NT2/D1 (cell line): ENCODE measurements around the gene PCDHGA4.
"Not testable (repeated sequence)": the region's sequence is repeated elsewhere in the genome, so short reads cannot be mapped to it uniquely, and the experiment has no call there.

Experiments used
- DNase-seq: peaks from one replicate; pipeline ENCODE4 v3.0.0-alpha.2; 2011; ENCODE audit warnings: low read depth, low spot score
- H3K27me3 ChIP-seq: 2 replicates; pipeline ENCODE4 v1.6.0; 2011; ENCODE audit warnings: mild to moderate bottlenecking; ENCODE audit not compliant: insufficient read length, insufficient read depth
- H3K36me3 ChIP-seq: 2 replicates; pipeline ENCODE4 v1.6.1; 2011; ENCODE audit warnings: mild to moderate bottlenecking, low read length, mixed read lengths; ENCODE audit not compliant: insufficient read depth, insufficient read length
- H3K4me1 ChIP-seq: 2 replicates; pipeline ENCODE4 v1.5.1; 2011; ENCODE audit not compliant: insufficient read depth, insufficient read length
- H3K4me3 ChIP-seq: 2 replicates; pipeline ENCODE4 v1.5.1; 2011; ENCODE audit warnings: low read depth; ENCODE audit not compliant: insufficient read length
- H3K9ac ChIP-seq: 2 replicates; pipeline ENCODE4 v1.6.0; 2011; ENCODE audit warnings: low read depth; ENCODE audit not compliant: insufficient read length
- H3K9me3 ChIP-seq: 2 replicates; pipeline ENCODE4 v1.5.1; 2011; ENCODE audit warnings: mild to moderate bottlenecking, low read length; ENCODE audit not compliant: insufficient read depth
- SUZ12 ChIP-seq: IDR thresholded peaks from 2 replicates; pipeline ENCODE4 v1.6.1; 2011; ENCODE audit not compliant: insufficient read length, insufficient read depth; ENCODE audit errors: extremely low read depth
- YY1 ChIP-seq: IDR thresholded peaks from 2 replicates; pipeline ENCODE4 v1.6.1; 2011; ENCODE audit not compliant: insufficient read length, insufficient read depth
- ZNF274 ChIP-seq: IDR thresholded peaks from 2 replicates; pipeline ENCODE4 v1.6.1; 2011; ENCODE audit warnings: mild to moderate bottlenecking, low read depth, low read length

PCDHGA4 gene

GRCh38 chr5:141382469-141383294, 27.9 kb downstream of the PCDHGA4 start, which contains the start of gene PCDHGA7:
PCDHGA7 (plus strand) TSS chr5:141382742; CDS start chr5:141382900, 158 bp downstream.
- no peaks in the 10 kb centered on the region for H3K36me3 ChIP-seq

GRCh38 chr5:141383345-141383744, 28.5 kb downstream of the PCDHGA4 start:
- H3K4me3 ChIP-seq: no peak overlapping the region
- no peaks in the 10 kb centered on the region for H3K27me3 ChIP-seq
- no peak for TF ChIP-seq YY1
- no peak for TF ChIP-seq ZNF274
- TF ChIP-seq SUZ12: no peak
- no peaks in the 10 kb centered on the region for H3K4me1 ChIP-seq
- H3K9me3 ChIP-seq: no peaks in the 10 kb centered on the region; the same call in 1 of the 2 replicates
- no peaks in the 10 kb centered on the region for H3K36me3 ChIP-seq
- no peak for DNase-seq
- no peak overlapping the region for H3K9ac ChIP-seq

More at GRCh38 chr5:141382469-141383294, 27.9 kb downstream of the PCDHGA4 start, which contains the start of gene PCDHGA7:
- Histone ChIP-seq H3K9ac (no peak within 1 kb of the TSS), H3K27me3 (no peaks in the 10 kb centered on the region), H3K9me3 (no peaks in the 10 kb centered on the region; the same call in 1 of the 2 replicates), H3K4me3 (no peak within 1 kb of the TSS), H3K4me1 (no peaks in the 10 kb centered on the region)
- DNase-seq: no peak
- TF ChIP-seq YY1: no peak
- no peak for TF ChIP-seq SUZ12
- TF ChIP-seq ZNF274: no peak

DNA sequence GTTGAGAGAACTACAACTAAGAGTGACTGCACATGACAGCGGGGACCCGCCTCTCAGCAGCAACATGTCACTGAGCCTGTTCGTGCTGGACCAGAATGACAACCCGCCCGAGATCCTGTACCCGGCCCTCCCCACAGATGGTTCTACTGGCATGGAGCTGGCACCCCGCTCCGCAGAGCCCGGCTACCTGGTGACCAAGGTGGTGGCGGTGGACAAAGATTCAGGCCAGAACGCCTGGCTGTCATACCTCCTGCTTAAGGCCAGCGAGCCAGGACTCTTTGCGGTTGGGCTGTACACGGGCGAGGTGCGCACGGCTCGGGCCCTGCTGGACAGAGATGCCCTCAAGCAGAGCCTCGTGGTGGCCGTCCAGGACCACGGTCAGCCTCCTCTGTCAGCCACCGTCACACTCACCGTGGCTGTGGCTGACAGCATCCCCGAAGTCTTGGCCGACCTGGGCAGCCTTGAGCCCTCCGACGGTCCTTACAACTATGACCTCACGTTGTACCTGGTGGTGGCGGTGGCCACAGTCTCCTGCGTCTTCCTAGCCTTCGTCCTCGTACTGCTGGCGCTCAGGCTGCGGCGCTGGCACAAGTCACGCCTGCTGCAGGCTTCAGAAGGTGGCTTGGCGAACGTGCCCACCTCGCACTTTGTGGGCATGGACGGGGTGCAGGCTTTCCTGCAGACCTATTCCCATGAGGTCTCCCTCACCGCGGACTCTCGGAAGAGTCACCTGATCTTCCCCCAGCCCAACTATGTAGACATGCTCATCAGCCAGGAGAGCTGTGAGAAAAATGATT, 29.8 kb downstream of the PCDHGA4 start:
- Histone ChIP-seq H3K36me3 (no peaks in the 10 kb centered on the region), H3K4me3 (no peak overlapping the region), H3K9me3 (no peaks in the 10 kb centered on the region; the same call in 1 of the 2 replicates), H3K4me1 (no peaks in the 10 kb centered on the region), H3K27me3 (no peaks in the 10 kb centered on the region), H3K9ac (no peak overlapping the region)
- no peak for TF ChIP-seq YY1
- no peak for TF ChIP-seq ZNF274
- TF ChIP-seq SUZ12: no peak
- no peak for DNase-seq

DNA sequence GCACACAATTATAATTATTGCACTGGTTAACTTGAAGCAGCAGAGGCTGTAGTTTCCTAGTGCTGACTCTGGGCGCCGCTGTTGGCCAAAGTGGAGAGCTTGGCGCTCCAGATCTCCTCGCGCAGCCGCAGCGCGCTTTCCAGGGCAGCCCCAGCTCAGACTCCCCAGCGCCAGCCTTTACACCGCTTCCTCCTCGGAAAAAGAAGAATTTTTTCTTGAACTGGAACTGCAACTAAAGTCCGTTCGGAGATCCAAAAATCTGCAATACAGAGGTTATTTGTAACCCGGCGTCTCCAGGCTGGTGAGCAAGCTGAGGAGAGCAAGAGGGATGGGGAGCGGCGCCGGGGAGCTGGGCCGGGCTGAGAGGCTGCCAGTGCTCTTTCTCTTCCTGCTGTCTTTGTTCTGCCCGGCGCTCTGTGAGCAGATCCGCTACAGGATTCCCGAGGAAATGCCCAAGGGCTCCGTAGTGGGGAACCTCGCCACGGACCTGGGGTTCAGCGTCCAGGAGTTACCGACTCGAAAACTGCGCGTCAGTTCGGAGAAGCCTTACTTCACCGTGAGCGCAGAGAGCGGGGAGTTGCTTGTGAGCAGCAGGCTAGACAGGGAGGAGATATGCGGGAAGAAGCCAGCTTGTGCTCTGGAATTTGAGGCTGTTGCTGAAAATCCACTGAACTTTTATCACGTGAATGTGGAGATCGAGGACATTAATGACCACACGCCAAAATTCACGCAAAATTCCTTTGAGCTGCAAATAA, 32.9 kb downstream of the PCDHGA4 start, which contains the start of gene PCDHGB4:
PCDHGB4 (plus strand) TSS at position 142 of the 755 bp plus-strand sequence; CDS start at position 329, 187 bp downstream.
- not testable (repeated sequence) for H3K9ac ChIP-seq, DNase-seq, H3K9me3 ChIP-seq, H3K4me3 ChIP-seq, H3K27me3 ChIP-seq, H3K36me3 ChIP-seq, H3K4me1 ChIP-seq

- TF ChIP-seq YY1: no peak
- TF ChIP-seq SUZ12: no peak
- no peak for TF ChIP-seq ZNF274
- no peak overlapping the region for H3K9ac ChIP-seq
- H3K4me3 ChIP-seq: no peak overlapping the region
- H3K36me3 ChIP-seq: no peaks in the 10 kb centered on the region
- no peaks in the 10 kb centered on the region for H3K27me3 ChIP-seq
- no peak for DNase-seq
- H3K9me3 ChIP-seq: peaks cover 10% of the 10 kb centered on the region; the same call in 1 of the 2 replicates
- H3K4me1 ChIP-seq: no peaks in the 10 kb centered on the region
These were observed 33.8 kb downstream of the PCDHGA4 start for GRCh38 chr5:141388661-141389060.

- Histone ChIP-seq H3K9me3 (peaks cover 14% of the 10 kb centered on the region; the same call in 1 of the 2 replicates), H3K36me3 (no peaks in the 10 kb centered on the region), H3K4me3 (no peak overlapping the region), H3K9ac (no peak overlapping the region), H3K27me3 (no peaks in the 10 kb centered on the region), H3K4me1 (no peaks in the 10 kb centered on the region)
- DNase-seq: no peak
- TF ChIP-seq YY1: no peak
These were observed 34.6 kb downstream of the PCDHGA4 start for GRCh38 chr5:141389153-141390042.
